IMR-90 (cell line): ENCODE measurements around the gene FRK. TPM values are rescaled to one million over a fixed set of nuclear protein-coding genes. Genes with fewer than 3 reads are reported as not detected.
"Not testable (repeated sequence)": the region's sequence is repeated elsewhere in the genome, so short reads cannot be mapped to it uniquely, and the experiment has no call there.

ENCODE experiments used
- ATAC-seq: fragments of 200-7000 bp; cut with Tn5 transposase; 2 replicates; pipeline ENCODE4 v1.9.1; 2020; ENCODE audit warnings: low read depth, mild to moderate bottlenecking, moderate library complexity
- BruUV-seq: library from RNA; stranded (reverse); fragments of 400-500 nt; replicated peaks from 2 replicates; lab custom pipeline; 2021; lab: Mats Ljungman, UMichigan
- CTCF ChIA-PET: fragments of 300-600 bp; formaldehyde crosslinking; extraction: SDS; loops from one replicate; lab custom pipeline; 2021; ENCODE audit warnings: antibody characterized with exemption; lab: Yijun Ruan, JAX
- POLR2A ChIA-PET: fragments of 300-600 bp; sonication (Branson Sonifier 250); formaldehyde crosslinking; loops from one replicate; lab custom pipeline; 2022; ENCODE audit warnings: antibody characterized with exemption; ENCODE audit not compliant: unreplicated experiment; lab: Charles Lee
- DNase-seq: peaks from one replicate; pipeline ENCODE4 v3.0.0; 2013
- H2AFZ ChIP-seq: replicated peaks from 2 replicates; pipeline ENCODE3; 2013; ENCODE audit warnings: low read length, mild to moderate bottlenecking; ENCODE audit not compliant: poor library complexity
- H2AK5ac ChIP-seq: 2 replicates; pipeline ENCODE4 v1.6.1; 2013; ENCODE audit warnings: low read depth, low read length, inconsistent platforms
- H2AK9ac ChIP-seq: replicated peaks from 2 replicates; pipeline ENCODE3; 2013; ENCODE audit warnings: mild to moderate bottlenecking, low read depth, low read length, moderate library complexity; ENCODE audit not compliant: poor library complexity
- H2BK120ac ChIP-seq: 2 replicates; pipeline ENCODE4 v1.6.1; 2013; ENCODE audit warnings: low read depth, low read length, inconsistent platforms
- H2BK15ac ChIP-seq: 3 replicates; pipeline ENCODE4 v1.6.1; 2013; ENCODE audit warnings: low read depth, low read length, inconsistent platforms
- H2BK20ac ChIP-seq: 2 replicates; pipeline ENCODE4 v1.6.1; 2013; ENCODE audit warnings: low read depth, mild to moderate bottlenecking, inconsistent platforms, low read length, moderate library complexity
- H2BK5ac ChIP-seq: 2 replicates; pipeline ENCODE4 v1.6.1; 2013; ENCODE audit warnings: mild to moderate bottlenecking, low read depth, low read length, inconsistent platforms; ENCODE audit not compliant: poor library complexity, severe bottlenecking
- H3K14ac ChIP-seq: replicated peaks from 2 replicates; pipeline ENCODE4 v1.6.1; 2013; ENCODE audit warnings: low read depth, low read length, inconsistent platforms
- H3K18ac ChIP-seq: 2 replicates; pipeline ENCODE4 v1.6.1; 2013; ENCODE audit warnings: low read depth, low read length, control low read depth
- H3K23ac ChIP-seq: 2 replicates; pipeline ENCODE4 v1.6.1; 2013; ENCODE audit warnings: low read depth, low read length, inconsistent platforms
- H3K27ac ChIP-seq: 2 replicates; pipeline ENCODE4 v1.5.1; 2013; ENCODE audit warnings: mild to moderate bottlenecking, control low read depth, low read length; ENCODE audit not compliant: insufficient read depth
- H3K27me3 ChIP-seq: 2 replicates; pipeline ENCODE4 v1.6.1; 2013; ENCODE audit warnings: low read length; ENCODE audit not compliant: control insufficient read depth, insufficient read depth
- H3K36me3 ChIP-seq: 2 replicates; pipeline ENCODE4 v1.6.1; 2013; ENCODE audit warnings: low read length, mixed read lengths; ENCODE audit not compliant: control insufficient read depth, insufficient read depth
- H3K4ac ChIP-seq: 2 replicates; pipeline ENCODE4 v1.6.1; 2013; ENCODE audit warnings: low read depth, low read length, inconsistent platforms
- H3K4me1 ChIP-seq: 2 replicates; pipeline ENCODE4 v1.6.1; 2013; ENCODE audit warnings: low read length, mixed read lengths; ENCODE audit not compliant: control insufficient read depth, insufficient read depth
- H3K4me2 ChIP-seq: 2 replicates; pipeline ENCODE4 v1.6.1; 2013; ENCODE audit warnings: low read depth, mild to moderate bottlenecking, control low read depth, low read length, moderate library complexity
- H3K4me3 ChIP-seq: 2 replicates; pipeline ENCODE4 v1.5.1; 2013; ENCODE audit warnings: low read depth, mild to moderate bottlenecking, control low read depth, low read length, moderate library complexity; ENCODE audit not compliant: insufficient read depth
- H3K56ac ChIP-seq: 2 replicates; pipeline ENCODE4 v1.6.1; 2013; ENCODE audit warnings: low read length, inconsistent platforms; ENCODE audit not compliant: insufficient read depth; ENCODE audit errors: extremely low read depth
- H3K79me1 ChIP-seq, 2 experiments: 2 replicates each; pipeline ENCODE4 v1.6.1; 2013; ENCODE audit warnings: low read length in 2 of 2, inconsistent platforms in 1 of 2, low read depth in 1 of 2
- H3K9ac ChIP-seq: 2 replicates; pipeline ENCODE4 v1.6.1; 2013; ENCODE audit warnings: low read depth, low read length, control low read depth
- H3K9me1 ChIP-seq: 2 replicates; pipeline ENCODE4 v1.6.1; 2013; ENCODE audit warnings: low read length, inconsistent platforms; ENCODE audit not compliant: insufficient read depth
- H3K9me3 ChIP-seq: 2 replicates; pipeline ENCODE4 v1.6.1; 2013; ENCODE audit warnings: low read length; ENCODE audit not compliant: control insufficient read depth, insufficient read depth
- H4K20me1 ChIP-seq: 2 replicates; pipeline ENCODE4 v1.6.1; 2013; ENCODE audit warnings: low read length, inconsistent platforms; ENCODE audit not compliant: insufficient read depth
- H4K5ac ChIP-seq: 2 replicates; pipeline ENCODE4 v1.6.1; 2013; ENCODE audit warnings: mild to moderate bottlenecking, low read depth, low read length, control low read depth
- H4K8ac ChIP-seq, 2 experiments: 2 replicates each; pipeline ENCODE4 v1.6.1; 2013; ENCODE audit warnings: low read depth in 2 of 2, low read length in 2 of 2, control low read depth in 1 of 2, inconsistent platforms in 1 of 2
- H4K91ac ChIP-seq: 2 replicates; pipeline ENCODE4 v1.6.1; 2013; ENCODE audit warnings: low read depth, low read length, inconsistent platforms; ENCODE audit not compliant: insufficient read depth
- CEBPB ChIP-seq: IDR thresholded peaks from 2 replicates; pipeline ENCODE4 v1.6.1; 2012; ENCODE audit warnings: low read depth, low read length, improper control_type of control experiment
- RAD21 ChIP-seq: IDR thresholded peaks from 2 replicates; pipeline ENCODE4 v1.6.1; 2012; ENCODE audit warnings: low read length, improper control_type of control experiment
- WGBS, 2 experiments: methylation state at CpG; one replicate each; pipeline versions ENCODE4 v1.1.5 to v1.1.7; 2013; ENCODE audit warnings: missing lambda C conversion rate in 2 of 2; ENCODE audit not compliant: insufficient read length in 1 of 2; ENCODE audit errors: extremely low coverage in 2 of 2; 5-methylcytosine and 5-hydroxymethylcytosine counted together
- dilution Hi-C: fragments of 300-500 bp; cut with HindIII; formaldehyde crosslinking; loops from one replicate; pipeline ENCODE4 v1.14.3; 2018; ENCODE audit warnings: low sequenced_read_pairs; ENCODE audit not compliant: unreplicated experiment
- in situ Hi-C: fragments of 300-500 bp; cut with MboI; formaldehyde crosslinking; loops from 3 replicates; pipeline ENCODE4 v1.14.3; 2019; ENCODE audit warnings: low sequenced_read_pairs, inconsistent platforms, mixed read lengths
- intact Hi-C: fragments of 100-400 bp; cut with micrococcal nuclease; formaldehyde crosslinking; loops from 2 replicates; pipeline ENCODE4 v1.10.0; 2022
- polyA plus RNA-seq, 3 experiments: library from polyadenylated mRNA; depleted of rRNA; stranded (reverse); fragments of >200 nt; gene quantifications; 2 replicates each; pipeline ENCODE4 v1.2.3, GENCODE V29; 2012; ENCODE audit warnings: low replicate concordance in 1 of 3
- total RNA-seq: library from RNA; depleted of rRNA; stranded (reverse); fragments of >200 nt; gene quantifications from 2 replicates; pipeline ENCODE4 v1.2.3, GENCODE V29; 2012

The FRK gene
- total and polyA plus RNA-seq, 2 of the 4 experiments (the other 2 are of a cell fraction), result under 0.01 to 0.02 TPM

DNA sequence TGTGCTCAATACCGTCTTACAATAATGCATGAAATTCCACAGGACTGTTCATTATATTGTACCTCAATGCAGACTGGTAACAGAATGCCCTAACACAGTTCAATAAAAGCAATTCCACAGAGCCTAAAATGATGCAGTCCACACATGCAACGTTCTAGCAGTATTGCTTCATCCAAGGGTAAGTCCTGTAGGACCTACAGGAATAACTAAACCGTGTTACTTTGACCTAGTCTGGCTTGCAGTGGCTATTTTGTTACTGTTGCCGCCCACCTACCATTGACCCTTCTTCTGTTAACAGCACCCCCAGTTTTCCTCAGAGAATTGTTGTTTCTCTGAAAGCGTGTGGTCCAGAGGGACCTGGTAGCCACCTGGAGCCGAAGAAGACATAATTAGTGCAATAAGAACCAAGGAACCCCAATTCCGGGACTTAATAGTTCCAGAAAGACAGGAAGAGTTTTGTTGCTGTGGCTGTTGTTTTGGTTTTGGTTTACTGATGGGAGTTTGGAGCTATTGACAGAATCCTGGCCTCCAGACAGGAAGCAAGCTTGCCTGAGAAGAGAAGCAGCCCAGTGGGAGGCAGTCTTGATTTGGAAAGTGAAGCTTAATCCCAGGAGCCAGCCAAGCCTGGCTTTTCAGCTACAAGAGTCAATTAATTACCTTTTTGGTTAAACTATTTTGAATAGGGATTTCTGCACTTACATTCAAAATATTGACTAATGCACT is 91.3 kb downstream of the FRK start:
- Histone ChIP-seq H3K14ac (no peak overlapping the region), H2AFZ (no peak overlapping the region), H3K27ac (no peak overlapping the region), H3K79me1 (no peaks in the 10 kb centered on the region), H3K9ac (no peak overlapping the region), H3K23ac (no peak overlapping the region), H4K91ac (no peak overlapping the region), H2BK5ac (no peak overlapping the region), H2BK20ac (no peak overlapping the region), H3K4ac (no peak overlapping the region), H3K9me3 (no peaks in the 10 kb centered on the region), H3K27me3 (no peaks in the 10 kb centered on the region), H3K56ac (no peak overlapping the region), H3K9me1 (no peaks in the 10 kb centered on the region), H3K18ac (no peak overlapping the region), H4K8ac (no peak overlapping the region), H3K4me3 (no peak overlapping the region), H2BK120ac (no peak overlapping the region), H3K36me3 (no peaks in the 10 kb centered on the region), H3K4me2 (no peak overlapping the region), H2AK5ac (no peak overlapping the region), H4K20me1 (no peaks in the 10 kb centered on the region), H2AK9ac (no peak overlapping the region), H4K5ac (no peak overlapping the region), H2BK15ac (no peak overlapping the region), H3K4me1 (no peaks in the 10 kb centered on the region)
- DNase-seq (no peak), ATAC-seq (peak; percentile 32; the same call in 1 of the 2 replicates)
- ChIA-PET CTCF (interaction anchor here (0.5 kb wide), 1 partner anchor 621 kb away, joined by 3 read pairs; no protein-coding TSS in a partner anchor), POLR2A (no interaction called here)
- in situ Hi-C loops, result no loop called here
- dilution Hi-C loops, result no loop called here
- TF ChIP-seq CEBPB (peak; percentile 39; the same call in 1 of the 2 replicates), RAD21 (no peak)
- 71% methylated on average over 5 of the region's 7 CpGs; no CpG with 5 or more reads in 1 of the 2 experiments for WGBS, 2 experiments
- BruUV-seq, result no TSS peak
- intact Hi-C loops, result no loop called here

- in situ Hi-C loops, H3K36me3 ChIP-seq, H3K14ac ChIP-seq, H3K9me3 ChIP-seq, POLR2A ChIA-PET, H3K4me3 ChIP-seq, H3K27ac ChIP-seq, H3K4me1 ChIP-seq, H2BK15ac ChIP-seq, H2AK9ac ChIP-seq, H4K8ac ChIP-seq, BruUV-seq, H3K23ac ChIP-seq, H2AFZ ChIP-seq, H2AK5ac ChIP-seq, H3K9me1 ChIP-seq, H3K56ac ChIP-seq, H4K20me1 ChIP-seq, DNase-seq, H3K27me3 ChIP-seq, H3K4ac ChIP-seq, H2BK120ac ChIP-seq, intact Hi-C loops, H3K18ac ChIP-seq, H2BK5ac ChIP-seq, ATAC-seq, H3K4me2 ChIP-seq, dilution Hi-C loops, H2BK20ac ChIP-seq, H3K79me1 ChIP-seq, H3K9ac ChIP-seq, H4K91ac ChIP-seq, CTCF ChIA-PET, H4K5ac ChIP-seq: not testable (repeated sequence)
- WGBS, 2 experiments, result no CpG with 5 or more reads among the region's 17 CpGs
These were observed 100.4 kb downstream of the FRK start for GRCh38 chr6:115960286-115960685.
